IMR-90 (cell line): ENCODE results near the gene MXRA8. TPM values are rescaled to one million over a fixed set of nuclear protein-coding genes. Genes with fewer than 3 reads are reported as not detected.

Experiments used
- ATAC-seq: fragments of 200-7000 bp; cut with Tn5 transposase; 2 replicates; pipeline ENCODE4 v1.9.1; 2020; ENCODE audit warnings: low read depth, mild to moderate bottlenecking, moderate library complexity
- BruUV-seq: library from RNA; stranded (reverse); fragments of 400-500 nt; replicated peaks from 2 replicates; lab custom pipeline; 2021; lab: Mats Ljungman, UMichigan
- CTCF ChIA-PET: fragments of 300-600 bp; formaldehyde crosslinking; extraction: SDS; loops from one replicate; lab custom pipeline; 2021; ENCODE audit warnings: antibody characterized with exemption; lab: Yijun Ruan, JAX
- POLR2A ChIA-PET: fragments of 300-600 bp; sonication (Branson Sonifier 250); formaldehyde crosslinking; loops from one replicate; lab custom pipeline; 2022; ENCODE audit warnings: antibody characterized with exemption; ENCODE audit not compliant: unreplicated experiment; lab: Charles Lee
- DNase-seq: peaks from one replicate; pipeline ENCODE4 v3.0.0; 2013
- H2AFZ ChIP-seq: replicated peaks from 2 replicates; pipeline ENCODE3; 2013; ENCODE audit warnings: low read length, mild to moderate bottlenecking; ENCODE audit not compliant: poor library complexity
- H2AK5ac ChIP-seq: 2 replicates; pipeline ENCODE4 v1.6.1; 2013; ENCODE audit warnings: low read depth, low read length, inconsistent platforms
- H2AK9ac ChIP-seq: replicated peaks from 2 replicates; pipeline ENCODE3; 2013; ENCODE audit warnings: mild to moderate bottlenecking, low read depth, low read length, moderate library complexity; ENCODE audit not compliant: poor library complexity
- H2BK120ac ChIP-seq: 2 replicates; pipeline ENCODE4 v1.6.1; 2013; ENCODE audit warnings: low read depth, low read length, inconsistent platforms
- H2BK15ac ChIP-seq: 3 replicates; pipeline ENCODE4 v1.6.1; 2013; ENCODE audit warnings: low read depth, low read length, inconsistent platforms
- H2BK20ac ChIP-seq: 2 replicates; pipeline ENCODE4 v1.6.1; 2013; ENCODE audit warnings: low read depth, mild to moderate bottlenecking, inconsistent platforms, low read length, moderate library complexity
- H2BK5ac ChIP-seq: 2 replicates; pipeline ENCODE4 v1.6.1; 2013; ENCODE audit warnings: mild to moderate bottlenecking, low read depth, low read length, inconsistent platforms; ENCODE audit not compliant: poor library complexity, severe bottlenecking
- H3K14ac ChIP-seq: replicated peaks from 2 replicates; pipeline ENCODE4 v1.6.1; 2013; ENCODE audit warnings: low read depth, low read length, inconsistent platforms
- H3K18ac ChIP-seq: 2 replicates; pipeline ENCODE4 v1.6.1; 2013; ENCODE audit warnings: low read depth, low read length, control low read depth
- H3K23ac ChIP-seq: 2 replicates; pipeline ENCODE4 v1.6.1; 2013; ENCODE audit warnings: low read depth, low read length, inconsistent platforms
- H3K27ac ChIP-seq: 2 replicates; pipeline ENCODE4 v1.5.1; 2013; ENCODE audit warnings: mild to moderate bottlenecking, control low read depth, low read length; ENCODE audit not compliant: insufficient read depth
- H3K27me3 ChIP-seq: 2 replicates; pipeline ENCODE4 v1.6.1; 2013; ENCODE audit warnings: low read length; ENCODE audit not compliant: control insufficient read depth, insufficient read depth
- H3K36me3 ChIP-seq: 2 replicates; pipeline ENCODE4 v1.6.1; 2013; ENCODE audit warnings: low read length, mixed read lengths; ENCODE audit not compliant: control insufficient read depth, insufficient read depth
- H3K4ac ChIP-seq: 2 replicates; pipeline ENCODE4 v1.6.1; 2013; ENCODE audit warnings: low read depth, low read length, inconsistent platforms
- H3K4me1 ChIP-seq: 2 replicates; pipeline ENCODE4 v1.6.1; 2013; ENCODE audit warnings: low read length, mixed read lengths; ENCODE audit not compliant: control insufficient read depth, insufficient read depth
- H3K4me2 ChIP-seq: 2 replicates; pipeline ENCODE4 v1.6.1; 2013; ENCODE audit warnings: low read depth, mild to moderate bottlenecking, control low read depth, low read length, moderate library complexity
- H3K4me3 ChIP-seq: 2 replicates; pipeline ENCODE4 v1.5.1; 2013; ENCODE audit warnings: low read depth, mild to moderate bottlenecking, control low read depth, low read length, moderate library complexity; ENCODE audit not compliant: insufficient read depth
- H3K56ac ChIP-seq: 2 replicates; pipeline ENCODE4 v1.6.1; 2013; ENCODE audit warnings: low read length, inconsistent platforms; ENCODE audit not compliant: insufficient read depth; ENCODE audit errors: extremely low read depth
- H3K79me1 ChIP-seq, 2 experiments: 2 replicates each; pipeline ENCODE4 v1.6.1; 2013; ENCODE audit warnings: low read length in 2 of 2, inconsistent platforms in 1 of 2, low read depth in 1 of 2
- H3K9ac ChIP-seq: 2 replicates; pipeline ENCODE4 v1.6.1; 2013; ENCODE audit warnings: low read depth, low read length, control low read depth
- H3K9me1 ChIP-seq: 2 replicates; pipeline ENCODE4 v1.6.1; 2013; ENCODE audit warnings: low read length, inconsistent platforms; ENCODE audit not compliant: insufficient read depth
- H3K9me3 ChIP-seq: 2 replicates; pipeline ENCODE4 v1.6.1; 2013; ENCODE audit warnings: low read length; ENCODE audit not compliant: control insufficient read depth, insufficient read depth
- H4K20me1 ChIP-seq: 2 replicates; pipeline ENCODE4 v1.6.1; 2013; ENCODE audit warnings: low read length, inconsistent platforms; ENCODE audit not compliant: insufficient read depth
- H4K5ac ChIP-seq: 2 replicates; pipeline ENCODE4 v1.6.1; 2013; ENCODE audit warnings: mild to moderate bottlenecking, low read depth, low read length, control low read depth
- H4K8ac ChIP-seq, 2 experiments: 2 replicates each; pipeline ENCODE4 v1.6.1; 2013; ENCODE audit warnings: low read depth in 2 of 2, low read length in 2 of 2, control low read depth in 1 of 2, inconsistent platforms in 1 of 2
- H4K91ac ChIP-seq: 2 replicates; pipeline ENCODE4 v1.6.1; 2013; ENCODE audit warnings: low read depth, low read length, inconsistent platforms; ENCODE audit not compliant: insufficient read depth
- BHLHE40 ChIP-seq: fragments of 150-350 bp; IDR thresholded peaks from 2 replicates; pipeline ENCODE4 v1.6.1; 2016; ENCODE audit warnings: mild to moderate bottlenecking, low read depth, low read length
- CEBPB ChIP-seq: IDR thresholded peaks from 2 replicates; pipeline ENCODE4 v1.6.1; 2012; ENCODE audit warnings: low read depth, low read length, improper control_type of control experiment
- CTCF ChIP-seq: conservative IDR thresholded peaks from 2 replicates; pipeline ENCODE4 v1.5.1; 2012; ENCODE audit warnings: mild to moderate bottlenecking, low read depth, low read length, improper control_type of control experiment
- FOS ChIP-seq: fragments of 150-350 bp; IDR thresholded peaks from 2 replicates; pipeline ENCODE4 v1.6.1; 2016; ENCODE audit warnings: low read depth, low read length
- MAFK ChIP-seq: IDR thresholded peaks from 2 replicates; pipeline ENCODE4 v1.6.1; 2012; ENCODE audit warnings: low read depth, low read length, improper control_type of control experiment
- MAZ ChIP-seq: IDR thresholded peaks from 2 replicates; pipeline ENCODE4 v1.6.1; 2012; ENCODE audit warnings: low read depth, mild to moderate bottlenecking, low read length, improper control_type of control experiment, moderate library complexity, borderline replicate concordance
- MXI1 ChIP-seq: IDR thresholded peaks from 2 replicates; pipeline ENCODE4 v1.6.1; 2012; ENCODE audit warnings: low read depth, mild to moderate bottlenecking, low read length, moderate library complexity, borderline replicate concordance
- NFE2L2 ChIP-seq: fragments of 150-350 bp; IDR thresholded peaks from 2 replicates; pipeline ENCODE4 v1.6.1; 2016; ENCODE audit warnings: low read depth, mild to moderate bottlenecking, low read length
- POLR2A ChIP-seq: IDR thresholded peaks from 2 replicates; pipeline ENCODE4 v1.6.1; 2012; ENCODE audit warnings: mild to moderate bottlenecking, low read depth, low read length
- RAD21 ChIP-seq: IDR thresholded peaks from 2 replicates; pipeline ENCODE4 v1.6.1; 2012; ENCODE audit warnings: low read length, improper control_type of control experiment
- RCOR1 ChIP-seq: IDR thresholded peaks from 2 replicates; pipeline ENCODE4 v1.6.1; 2012; ENCODE audit warnings: mild to moderate bottlenecking, low read length, improper control_type of control experiment; ENCODE audit not compliant: insufficient replicate concordance
- SMC3 ChIP-seq: fragments of 150-350 bp; IDR thresholded peaks from 2 replicates; pipeline ENCODE4 v1.6.1; 2016; ENCODE audit warnings: low read depth, mild to moderate bottlenecking, antibody characterized with exemption, low read length, moderate library complexity
- USF2 ChIP-seq: fragments of 150-350 bp; IDR thresholded peaks from 2 replicates; pipeline ENCODE4 v1.6.1; 2017; ENCODE audit warnings: mild to moderate bottlenecking, antibody characterized with exemption, low read length, low read depth
- WGBS, 2 experiments: methylation state at CpG; one replicate each; pipeline versions ENCODE4 v1.1.5 to v1.1.7; 2013; ENCODE audit warnings: missing lambda C conversion rate in 2 of 2; ENCODE audit not compliant: insufficient read length in 1 of 2; ENCODE audit errors: extremely low coverage in 2 of 2; 5-methylcytosine and 5-hydroxymethylcytosine counted together
- dilution Hi-C: fragments of 300-500 bp; cut with HindIII; formaldehyde crosslinking; loops from one replicate; pipeline ENCODE4 v1.14.3; 2018; ENCODE audit warnings: low sequenced_read_pairs; ENCODE audit not compliant: unreplicated experiment
- in situ Hi-C: fragments of 300-500 bp; cut with MboI; formaldehyde crosslinking; loops from 3 replicates; pipeline ENCODE4 v1.14.3; 2019; ENCODE audit warnings: low sequenced_read_pairs, inconsistent platforms, mixed read lengths
- intact Hi-C: fragments of 100-400 bp; cut with micrococcal nuclease; formaldehyde crosslinking; loops from 2 replicates; pipeline ENCODE4 v1.10.0; 2022
- polyA plus RNA-seq, 3 experiments: library from polyadenylated mRNA; depleted of rRNA; stranded (reverse); fragments of >200 nt; gene quantifications; 2 replicates each; pipeline ENCODE4 v1.2.3, GENCODE V29; 2012; ENCODE audit warnings: low replicate concordance in 1 of 3
- total RNA-seq: library from RNA; depleted of rRNA; stranded (reverse); fragments of >200 nt; gene quantifications from 2 replicates; pipeline ENCODE4 v1.2.3, GENCODE V29; 2012

MXRA8 gene
- total and polyA plus RNA-seq, 2 of the 4 experiments (the other 2 are of a cell fraction) = 92.5 to 469 TPM

GRCh38 chr1:1393014-1393413 lies 34.7 kb upstream of the MXRA8 start:
- Histone ChIP-seq H3K36me3 (peaks cover 69% of the 10 kb centered on the region), H2BK15ac (no peak overlapping the region), H4K91ac (no peak overlapping the region), H3K27me3 (no peaks in the 10 kb centered on the region), H3K4me2 (no peak overlapping the region), H3K14ac (no peak overlapping the region), H3K4me3 (no peak overlapping the region), H3K18ac (no peak overlapping the region), H2BK120ac (no peak overlapping the region), H4K5ac (no peak overlapping the region), H4K8ac (no peak overlapping the region), H3K56ac (no peak overlapping the region), H3K27ac (no peak overlapping the region), H2AK5ac (no peak overlapping the region), H2AFZ (no peak overlapping the region), H2AK9ac (no peak overlapping the region), H2BK20ac (no peak overlapping the region), H3K4me1 (peaks cover 4% of the 10 kb centered on the region; the same call in 1 of the 2 replicates), H3K4ac (no peak overlapping the region), H2BK5ac (no peak overlapping the region), H4K20me1 (peaks cover 26% of the 10 kb centered on the region; the same call in 1 of the 2 replicates), H3K9me3 (no peaks in the 10 kb centered on the region), H3K9ac (no peak overlapping the region), H3K9me1 (no peaks in the 10 kb centered on the region), H3K79me1 (peaks cover 17 to 54% of the 10 kb centered on the region in 2 experiments), H3K23ac (no peak overlapping the region)
- no peak for DNase-seq
- ATAC-seq = no peak
- no TSS peak for BruUV-seq
- dilution Hi-C loops (no loop called here), in situ Hi-C loops (no loop called here), intact Hi-C loops (no loop called here)
- TF ChIP-seq CTCF (no peak), NFE2L2 (no peak), USF2 (no peak), MAFK (no peak), RCOR1 (no peak), FOS (no peak), RAD21 (no peak), CEBPB (no peak), MAZ (no peak), MXI1 (no peak), POLR2A (no peak), BHLHE40 (no peak), SMC3 (no peak)
- CTCF ChIA-PET = no interaction called here
- WGBS, 2 experiments = 60% methylated on average over 1 of the region's 4 CpGs; no CpG with 5 or more reads in 1 of the 2 experiments
- POLR2A ChIA-PET = no interaction called here
